Upper lobe of right lung (tissue), 1 donor: ENCODE measurements around the gene ABHD2. TPM values are rescaled to one million over a fixed set of nuclear protein-coding genes. Genes with fewer than 3 reads are reported as not detected.
"Not testable (repeated sequence)": the region's sequence is repeated elsewhere in the genome, so short reads cannot be mapped to it uniquely, and the experiment has no call there.

Experiments
- ATAC-seq: fragments of 200-7000 bp; cut with Tn5 transposase; one replicate; pipeline ENCODE4 v1.9.1; 2020; ENCODE audit warnings: mild to moderate bottlenecking, moderate library complexity
- DNase-seq: peaks from one replicate; pipeline ENCODE4 v3.0.0-alpha.2; 2020
- H3K27ac ChIP-seq: fragments of 200-600 bp; one replicate; pipeline ENCODE4 v1.8.0; 2022
- H3K27me3 ChIP-seq: fragments of 200-600 bp; one replicate; pipeline ENCODE4 v1.8.0; 2022; ENCODE audit warnings: mild to moderate bottlenecking
- H3K36me3 ChIP-seq: fragments of 200-600 bp; one replicate; pipeline ENCODE4 v1.8.0; 2022
- H3K4me1 ChIP-seq: fragments of 200-600 bp; one replicate; pipeline ENCODE4 v1.8.0; 2022
- H3K4me3 ChIP-seq: fragments of 200-600 bp; one replicate; pipeline ENCODE4 v1.8.0; 2022; ENCODE audit warnings: mild to moderate bottlenecking
- H3K9me3 ChIP-seq: fragments of 200-600 bp; one replicate; pipeline ENCODE4 v1.8.0; 2022
- CTCF ChIP-seq: fragments of 200-600 bp; IDR thresholded peaks from one replicate; pipeline ENCODE4 v1.8.0; 2022; ENCODE audit warnings: antibody characterized with exemption
- intact Hi-C: fragments of 100-400 bp; cut with DNase I; formaldehyde crosslinking; loops from one replicate; pipeline ENCODE4 v1.11.0; 2022
- total RNA-seq: library from RNA; stranded (reverse); fragmentation: NEBNext Ultra II Directional; extraction: Animal tissue kit (Norgen Biotek cat#: 25700); gene quantifications from one replicate; pipeline ENCODE4 v1.2.1, GENCODE V29; 2021
- donor health status: DM: no; HTN: yes; CAD: no; lungs with severe emphysema.

Gene ABHD2
- total RNA-seq, 1 donor from 2014 or later = 182 TPM

GRCh38 chr15:89077750-89078149 is 10.5 kb upstream of the ABHD2 start:
- no peaks in the 10 kb centered on the region for H3K36me3 ChIP-seq
- no peak overlapping the region for H3K4me3 ChIP-seq
- TF ChIP-seq CTCF = no peak
- DNase-seq = no peak
- no peak for ATAC-seq
- no peaks in the 10 kb centered on the region for H3K9me3 ChIP-seq
- no peaks in the 10 kb centered on the region for H3K4me1 ChIP-seq
- no peak overlapping the region for H3K27ac ChIP-seq
- intact Hi-C loops = no loop called here
- no peaks in the 10 kb centered on the region for H3K27me3 ChIP-seq

GRCh38 chr15:89078851-89079810 is 9.1 kb upstream of the ABHD2 start:
- no peaks in the 10 kb centered on the region for H3K4me1 ChIP-seq
- DNase-seq (no peak), ATAC-seq (no peak)
- H3K4me3 ChIP-seq = no peak overlapping the region
- no peaks in the 10 kb centered on the region for H3K27me3 ChIP-seq
- no peaks in the 10 kb centered on the region for H3K9me3 ChIP-seq
- TF ChIP-seq CTCF = no peak
- no peaks in the 10 kb centered on the region for H3K36me3 ChIP-seq
- H3K27ac ChIP-seq = no peak overlapping the region
- intact Hi-C loops = no loop called here

GRCh38 chr15:89081878-89082277 is 6.4 kb upstream of the ABHD2 start:
- Histone ChIP-seq H3K36me3 (no peaks in the 10 kb centered on the region), H3K27ac (no peak overlapping the region), H3K27me3 (no peaks in the 10 kb centered on the region), H3K9me3 (no peaks in the 10 kb centered on the region), H3K4me3 (no peak overlapping the region), H3K4me1 (no peaks in the 10 kb centered on the region)
- intact Hi-C loops = no loop called here
- ATAC-seq (no peak), DNase-seq (no peak)
- TF ChIP-seq CTCF = no peak

GRCh38 chr15:89083246-89083645 is 5.0 kb upstream of the ABHD2 start:
- peaks cover 8% of the 10 kb centered on the region for H3K4me1 ChIP-seq
- H3K4me3 ChIP-seq = no peak overlapping the region
- DNase-seq (no peak), ATAC-seq (no peak)
- TF ChIP-seq CTCF = no peak
- H3K27ac ChIP-seq = no peak overlapping the region
- no peaks in the 10 kb centered on the region for H3K9me3 ChIP-seq
- no peaks in the 10 kb centered on the region for H3K36me3 ChIP-seq
- H3K27me3 ChIP-seq = no peaks in the 10 kb centered on the region
- intact Hi-C loops = no loop called here

GRCh38 chr15:89085289-89085926 is 2.8 kb upstream of the ABHD2 start:
- Histone ChIP-seq H3K36me3 (no peaks in the 10 kb centered on the region), H3K27ac (peak overlapping the region; percentile 42), H3K9me3 (no peaks in the 10 kb centered on the region), H3K4me3 (no peak overlapping the region), H3K4me1 (peaks cover 23% of the 10 kb centered on the region), H3K27me3 (no peaks in the 10 kb centered on the region)
- intact Hi-C loops = no loop called here
- ATAC-seq (no peak), DNase-seq (no peak)
- no peak for TF ChIP-seq CTCF

- not testable (repeated sequence) for ATAC-seq, H3K27ac ChIP-seq
These were observed 2.3 kb upstream of the ABHD2 start for GRCh38 chr15:89085933-89086332.

GRCh38 chr15:89086390-89086789 is 1.9 kb upstream of the ABHD2 start:
- not testable (repeated sequence) for H3K27ac ChIP-seq

More at GRCh38 chr15:89085933-89086332, 2.3 kb upstream of the ABHD2 start:
- intact Hi-C loops, H3K27me3 ChIP-seq, H3K4me3 ChIP-seq, DNase-seq, H3K9me3 ChIP-seq, H3K36me3 ChIP-seq: not testable (repeated sequence)
- H3K4me1 ChIP-seq = peaks cover 28% of the 10 kb centered on the region

More at GRCh38 chr15:89086390-89086789, 1.9 kb upstream of the ABHD2 start:
- H3K9me3 ChIP-seq, ATAC-seq, DNase-seq, intact Hi-C loops, H3K4me3 ChIP-seq, H3K36me3 ChIP-seq, H3K27me3 ChIP-seq: not testable (repeated sequence)
- peaks cover 31% of the 10 kb centered on the region for H3K4me1 ChIP-seq
